ENCODE data around the gene SRRM3.

DNA sequence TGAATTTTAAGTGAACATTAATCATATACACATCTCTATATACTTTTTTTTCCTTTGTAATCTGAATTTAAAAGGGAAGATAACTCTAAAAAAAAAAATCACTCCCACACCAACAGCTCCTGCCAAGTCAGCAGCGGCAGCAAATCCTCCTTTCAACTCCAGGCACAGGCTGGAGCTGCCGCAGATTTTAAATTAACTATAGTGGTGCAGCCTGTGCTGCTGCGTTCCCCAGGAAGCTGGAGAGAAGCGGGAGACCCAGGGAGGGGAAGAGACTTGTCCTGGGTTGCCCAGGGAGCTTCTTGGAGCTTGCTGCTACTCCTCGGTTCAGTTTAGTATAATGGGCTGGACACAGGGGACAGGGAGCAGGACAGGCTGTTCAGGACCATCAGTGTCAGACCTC, 68.2 kb downstream of the SRRM3 start:
- TF ChIP-seq, protein P1, sequence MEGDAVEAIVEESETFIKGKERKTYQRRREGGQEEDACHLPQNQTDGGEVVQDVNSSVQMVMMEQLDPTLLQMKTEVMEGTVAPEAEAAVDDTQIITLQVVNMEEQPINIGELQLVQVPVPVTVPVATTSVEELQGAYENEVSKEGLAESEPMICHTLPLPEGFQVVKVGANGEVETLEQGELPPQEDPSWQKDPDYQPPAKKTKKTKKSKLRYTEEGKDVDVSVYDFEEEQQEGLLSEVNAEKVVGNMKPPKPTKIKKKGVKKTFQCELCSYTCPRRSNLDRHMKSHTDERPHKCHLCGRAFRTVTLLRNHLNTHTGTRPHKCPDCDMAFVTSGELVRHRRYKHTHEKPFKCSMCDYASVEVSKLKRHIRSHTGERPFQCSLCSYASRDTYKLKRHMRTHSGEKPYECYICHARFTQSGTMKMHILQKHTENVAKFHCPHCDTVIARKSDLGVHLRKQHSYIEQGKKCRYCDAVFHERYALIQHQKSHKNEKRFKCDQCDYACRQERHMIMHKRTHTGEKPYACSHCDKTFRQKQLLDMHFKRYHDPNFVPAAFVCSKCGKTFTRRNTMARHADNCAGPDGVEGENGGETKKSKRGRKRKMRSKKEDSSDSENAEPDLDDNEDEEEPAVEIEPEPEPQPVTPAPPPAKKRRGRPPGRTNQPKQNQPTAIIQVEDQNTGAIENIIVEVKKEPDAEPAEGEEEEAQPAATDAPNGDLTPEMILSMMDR (IDR thresholded peaks at IDR 0.05), result no peak
- TF ChIP-seq, protein P2, sequence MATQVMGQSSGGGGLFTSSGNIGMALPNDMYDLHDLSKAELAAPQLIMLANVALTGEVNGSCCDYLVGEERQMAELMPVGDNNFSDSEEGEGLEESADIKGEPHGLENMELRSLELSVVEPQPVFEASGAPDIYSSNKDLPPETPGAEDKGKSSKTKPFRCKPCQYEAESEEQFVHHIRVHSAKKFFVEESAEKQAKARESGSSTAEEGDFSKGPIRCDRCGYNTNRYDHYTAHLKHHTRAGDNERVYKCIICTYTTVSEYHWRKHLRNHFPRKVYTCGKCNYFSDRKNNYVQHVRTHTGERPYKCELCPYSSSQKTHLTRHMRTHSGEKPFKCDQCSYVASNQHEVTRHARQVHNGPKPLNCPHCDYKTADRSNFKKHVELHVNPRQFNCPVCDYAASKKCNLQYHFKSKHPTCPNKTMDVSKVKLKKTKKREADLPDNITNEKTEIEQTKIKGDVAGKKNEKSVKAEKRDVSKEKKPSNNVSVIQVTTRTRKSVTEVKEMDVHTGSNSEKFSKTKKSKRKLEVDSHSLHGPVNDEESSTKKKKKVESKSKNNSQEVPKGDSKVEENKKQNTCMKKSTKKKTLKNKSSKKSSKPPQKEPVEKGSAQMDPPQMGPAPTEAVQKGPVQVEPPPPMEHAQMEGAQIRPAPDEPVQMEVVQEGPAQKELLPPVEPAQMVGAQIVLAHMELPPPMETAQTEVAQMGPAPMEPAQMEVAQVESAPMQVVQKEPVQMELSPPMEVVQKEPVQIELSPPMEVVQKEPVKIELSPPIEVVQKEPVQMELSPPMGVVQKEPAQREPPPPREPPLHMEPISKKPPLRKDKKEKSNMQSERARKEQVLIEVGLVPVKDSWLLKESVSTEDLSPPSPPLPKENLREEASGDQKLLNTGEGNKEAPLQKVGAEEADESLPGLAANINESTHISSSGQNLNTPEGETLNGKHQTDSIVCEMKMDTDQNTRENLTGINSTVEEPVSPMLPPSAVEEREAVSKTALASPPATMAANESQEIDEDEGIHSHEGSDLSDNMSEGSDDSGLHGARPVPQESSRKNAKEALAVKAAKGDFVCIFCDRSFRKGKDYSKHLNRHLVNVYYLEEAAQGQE (IDR thresholded peaks at IDR 0.05; ENCODE audit: low read depth, low read length), result no peak
- TF ChIP-seq EZH2phosphoT487 (IDR thresholded peaks at IDR 0.05; ENCODE audit: borderline replicate concordance, low read depth), result no peak
- TF ChIP-seq, protein P3, sequence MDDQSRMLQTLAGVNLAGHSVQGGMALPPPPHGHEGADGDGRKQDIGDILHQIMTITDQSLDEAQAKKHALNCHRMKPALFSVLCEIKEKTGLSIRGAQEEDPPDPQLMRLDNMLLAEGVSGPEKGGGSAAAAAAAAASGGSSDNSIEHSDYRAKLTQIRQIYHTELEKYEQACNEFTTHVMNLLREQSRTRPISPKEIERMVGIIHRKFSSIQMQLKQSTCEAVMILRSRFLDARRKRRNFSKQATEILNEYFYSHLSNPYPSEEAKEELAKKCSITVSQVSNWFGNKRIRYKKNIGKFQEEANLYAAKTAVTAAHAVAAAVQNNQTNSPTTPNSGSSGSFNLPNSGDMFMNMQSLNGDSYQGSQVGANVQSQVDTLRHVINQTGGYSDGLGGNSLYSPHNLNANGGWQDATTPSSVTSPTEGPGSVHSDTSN (IDR thresholded peaks at IDR 0.05), result no peak
